PC-9 (cell line): Measurements from ENCODE around the gene SLC26A2.

Experiments used
- CTCF ChIP-seq: fragments of 200-600 bp; sonication (generic); conservative IDR thresholded peaks from 2 replicates; pipeline ENCODE4 v1.6.1; 2017; ENCODE audit warnings: mixed run types, antibody characterized with exemption, mild to moderate bottlenecking, moderate library complexity
- EZH2 ChIP-seq: fragments of 200-600 bp; sonication (generic); IDR thresholded peaks from 2 replicates; pipeline ENCODE4 v1.8.0; 2017; ENCODE audit warnings: antibody characterized with exemption, low read depth

- no peak for TF ChIP-seq EZH2
- TF ChIP-seq CTCF: no peak
Observed at GRCh38 chr5:149966946-149967345, 6.4 kb downstream of the SLC26A2 start.
